Stimulated activated CD4-positive, alpha-beta T cell treated with anti-CD3 and anti-CD28 coated beads, Interleukin-2, amount 100 ng/mL, for 24 hours (primary cell): ENCODE data around the gene RETREG2.

Experiments
- DNase-seq, 2 donors: peaks; one replicate each; pipeline ENCODE4 v3.0.0-alpha.2; 2020

RETREG2 gene

DNA sequence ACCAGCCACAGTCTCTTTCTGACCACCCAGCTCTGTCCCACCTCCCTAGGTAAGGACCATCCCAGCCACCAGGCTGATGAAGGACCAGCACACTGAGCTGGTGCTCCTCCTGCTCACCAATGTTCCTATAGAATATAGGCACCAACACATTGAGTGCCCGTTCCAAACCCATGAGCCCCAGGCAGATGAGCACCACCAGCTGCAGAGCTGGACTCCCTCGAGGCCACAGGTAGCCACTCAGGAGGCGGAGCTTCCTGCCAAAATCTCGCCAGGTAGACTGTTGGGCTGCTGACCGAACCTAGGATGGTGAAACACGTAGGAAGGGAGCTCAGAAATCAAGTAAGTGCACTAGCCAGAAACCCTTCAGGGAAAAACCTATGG, 38.5 kb downstream of the RETREG2 start:
- DNase-seq = no peak

DNA sequence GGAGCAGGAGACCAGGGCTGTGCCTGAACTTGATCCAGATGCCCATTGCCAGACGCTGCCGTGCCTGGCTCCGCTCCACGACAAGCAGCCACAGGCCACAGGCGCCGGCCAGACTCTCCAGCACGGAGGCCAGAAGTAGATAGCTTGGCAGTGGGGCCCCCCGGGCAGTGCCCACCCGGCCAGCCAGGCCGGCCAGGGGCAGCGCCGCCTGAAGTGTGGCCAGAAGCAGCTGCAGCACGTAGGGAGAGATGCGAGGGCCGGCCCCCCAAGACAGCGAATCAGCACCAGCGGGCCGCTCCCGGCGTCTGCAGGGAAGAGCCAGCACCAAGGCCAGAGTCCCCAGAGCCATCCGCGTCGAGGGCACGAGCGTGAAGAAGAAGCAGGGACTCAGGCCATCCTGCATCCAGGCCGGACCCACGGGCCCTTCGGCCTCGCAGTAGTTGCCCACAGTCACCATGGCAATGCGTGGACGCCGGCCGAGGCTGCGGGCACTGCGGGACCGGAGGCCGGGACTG, 40.2 kb downstream of the RETREG2 start:
- DNase-seq = peak; percentile 20 to 35

DNA sequence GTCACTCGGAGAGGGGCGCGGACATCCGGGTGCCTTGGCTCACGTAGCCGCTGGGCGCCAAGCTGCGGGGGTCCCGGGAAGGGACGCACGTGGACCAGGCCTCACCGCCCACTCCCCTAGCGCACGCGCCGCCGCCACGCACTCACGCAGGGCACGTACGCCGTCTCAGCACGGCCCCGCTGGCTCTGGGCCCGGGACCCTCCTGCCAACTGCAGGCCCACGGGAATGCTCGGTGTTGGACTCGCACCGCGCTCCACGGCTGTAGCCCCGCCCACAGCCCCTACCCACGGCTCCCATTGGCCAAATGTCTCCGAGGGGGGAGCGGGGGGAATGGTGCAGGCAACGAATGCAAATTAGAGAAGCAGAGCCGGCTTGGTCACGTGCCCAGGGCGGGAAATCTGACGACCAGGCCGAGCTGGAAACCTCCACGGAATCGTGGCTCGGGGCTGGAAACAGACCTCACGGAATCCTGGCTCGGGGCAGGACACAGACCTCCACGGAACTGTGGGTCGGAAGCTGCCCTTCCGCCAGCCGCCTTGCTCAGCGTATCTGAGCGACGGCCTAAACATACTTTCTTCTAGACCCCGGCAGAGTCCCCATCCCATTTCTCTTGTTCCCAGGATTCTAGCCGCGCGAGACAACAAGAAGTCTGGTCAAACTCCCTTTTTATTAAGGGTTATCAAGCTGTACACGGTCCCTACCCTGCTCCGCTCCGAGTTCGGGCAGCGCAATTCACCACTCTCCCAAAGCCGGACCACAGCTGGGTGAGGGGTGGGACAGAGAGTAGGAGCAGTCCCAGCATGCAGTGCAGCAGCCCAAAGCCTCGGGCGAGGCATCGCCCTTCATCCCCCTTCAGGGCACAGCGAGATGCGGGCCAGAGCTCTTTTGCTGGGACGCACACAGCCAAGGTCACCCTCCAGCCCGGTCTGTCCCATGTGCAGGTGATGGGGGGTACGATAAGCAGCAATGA, 40.9 kb downstream of the RETREG2 start, which contains the start of gene ABCB6:
TSS of gene ABCB6 (minus strand) at position 227 of the 970 bp plus-strand sequence. CDS start 285 bp downstream, outside the sequence.
- peak; percentile 90 to 91 for DNase-seq

DNA sequence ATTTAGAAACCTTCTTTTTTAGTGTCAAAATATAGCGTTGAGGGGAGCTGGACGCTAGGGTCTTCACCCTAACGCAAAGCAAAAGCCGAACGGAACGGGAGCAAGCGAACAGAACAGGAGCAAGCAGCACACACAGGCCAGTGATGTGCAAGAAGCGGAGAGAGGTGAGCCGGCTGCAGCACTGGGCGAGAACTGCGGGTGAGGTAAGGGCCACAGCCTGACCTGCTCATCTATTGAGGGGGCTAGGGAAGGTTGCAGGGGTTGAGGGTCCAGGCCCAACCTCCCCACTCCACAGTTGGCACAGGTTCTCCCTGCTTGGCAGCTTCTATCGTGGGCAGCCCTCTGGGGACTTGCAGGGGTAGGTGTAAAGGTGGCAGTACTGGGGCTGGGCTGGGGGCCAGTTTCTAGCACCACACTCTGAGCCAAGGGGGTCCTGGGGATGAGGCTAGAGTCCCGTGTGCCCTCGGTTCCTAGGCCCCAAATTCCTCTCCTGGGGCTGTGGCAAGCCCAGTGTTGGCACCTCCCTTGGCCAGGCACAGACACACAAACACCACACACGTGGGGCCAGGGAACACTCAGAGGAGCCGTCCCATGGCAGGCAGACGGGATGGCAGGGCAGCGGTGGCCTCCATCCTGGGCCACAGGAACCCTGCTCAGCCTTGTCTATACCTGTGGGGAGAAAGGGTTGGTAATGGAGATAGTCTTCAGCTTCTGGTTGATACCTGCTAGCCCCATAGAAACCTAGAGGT, 41.9 kb downstream of the RETREG2 start:
- DNase-seq = no peak

DNA sequence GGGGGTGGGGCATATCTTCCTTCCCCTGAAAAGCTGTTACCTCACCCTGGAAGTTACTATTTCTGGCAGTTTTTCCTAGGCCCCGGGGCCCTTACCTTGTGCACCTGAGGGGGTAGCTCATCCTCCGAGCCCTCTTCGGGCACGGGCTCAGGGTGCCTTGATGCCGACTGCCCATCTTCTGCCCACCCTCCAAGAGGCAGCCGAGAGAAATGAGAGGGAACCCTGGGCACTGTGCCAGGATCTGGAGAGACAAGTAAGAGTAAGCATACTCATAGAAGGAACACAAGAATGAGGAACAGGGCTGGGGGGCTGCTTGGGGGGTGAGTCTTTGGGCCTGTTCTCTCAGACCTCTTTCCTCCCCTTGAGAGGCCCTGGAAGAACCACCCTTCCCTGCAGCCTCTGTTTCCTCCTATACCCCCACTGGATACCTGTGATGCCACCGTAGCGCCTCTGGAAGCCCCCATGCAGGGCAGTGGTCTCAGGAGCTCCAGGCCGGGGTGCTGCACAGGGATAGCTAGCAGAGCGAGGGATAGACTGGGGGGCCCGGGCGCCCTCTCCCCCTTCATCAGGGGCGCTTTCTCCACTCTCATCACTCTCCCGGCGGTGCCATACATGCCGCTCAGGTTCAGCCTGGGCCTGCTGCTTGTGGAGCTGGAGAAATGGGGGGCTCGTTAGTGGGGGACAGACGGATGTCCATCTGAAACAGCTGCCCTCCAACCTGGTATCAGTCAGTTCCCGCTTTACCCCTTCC, 42.8 kb downstream of the RETREG2 start:
- DNase-seq = no peak

DNA sequence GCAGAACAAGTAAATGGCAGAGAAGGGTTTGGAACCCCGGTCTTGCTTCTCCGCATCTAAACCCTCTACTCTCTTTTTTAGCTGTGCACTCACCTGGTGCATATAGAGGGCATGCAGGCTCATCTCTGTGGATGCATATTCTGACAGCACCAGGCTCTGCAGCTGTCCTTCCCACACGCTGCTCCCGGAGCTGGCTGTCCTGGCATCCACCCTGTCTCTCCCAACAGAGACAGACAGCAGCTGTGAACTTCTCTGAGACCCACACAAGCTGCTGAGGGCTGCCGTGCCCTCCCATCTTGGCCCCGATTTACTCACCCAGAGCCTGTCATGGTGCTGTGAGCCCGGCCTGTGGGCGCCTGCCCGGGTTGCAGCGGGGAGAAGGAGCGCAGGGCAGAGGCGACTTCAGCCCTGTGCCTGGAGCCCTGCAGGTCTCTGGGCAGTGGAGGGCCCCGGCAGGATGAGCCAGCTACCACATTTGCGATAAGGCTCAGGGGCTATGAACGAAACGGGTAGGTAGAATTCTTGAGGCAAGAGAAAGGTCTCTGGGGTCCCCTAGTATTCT, 44.0 kb downstream of the RETREG2 start:
- no peak for DNase-seq

DNA sequence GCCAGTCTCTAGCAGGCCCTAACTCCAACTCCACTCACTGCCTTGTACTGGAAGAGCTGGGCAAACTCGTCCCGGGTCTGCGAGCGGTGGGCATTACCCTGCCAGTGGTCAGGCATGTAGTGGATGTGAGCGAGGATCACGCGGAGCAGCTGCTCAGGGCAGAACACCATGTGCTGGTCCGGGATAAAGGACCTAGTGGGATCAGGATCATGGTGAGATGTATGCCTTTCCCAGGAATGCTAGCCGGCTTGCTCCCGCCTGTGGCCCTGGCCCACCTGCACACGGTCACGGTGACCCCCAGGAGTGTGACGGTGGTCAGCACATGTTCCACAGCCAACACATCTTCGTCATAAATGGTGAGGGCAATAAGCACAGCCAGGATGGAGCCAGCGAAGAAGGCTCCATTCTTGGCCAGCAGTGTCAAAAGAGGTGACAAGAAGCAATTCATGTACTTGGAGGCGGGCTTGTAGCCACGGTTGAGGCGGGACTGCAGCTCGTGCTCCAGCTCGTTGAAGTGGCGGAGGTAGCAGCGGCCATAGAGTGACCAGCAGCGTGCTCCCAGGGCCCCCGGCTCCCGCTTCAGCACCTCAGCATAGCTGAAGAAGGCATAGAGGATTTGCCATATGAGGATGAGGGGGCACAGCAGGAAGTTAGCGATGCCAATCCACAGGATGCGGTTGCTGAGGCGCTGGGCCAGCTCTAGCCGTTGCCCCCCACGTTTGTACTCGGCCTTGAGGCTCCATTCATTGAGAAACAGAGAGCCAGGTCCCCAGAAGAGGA, 45.9 kb downstream of the RETREG2 start:
- no peak for DNase-seq

DNA sequence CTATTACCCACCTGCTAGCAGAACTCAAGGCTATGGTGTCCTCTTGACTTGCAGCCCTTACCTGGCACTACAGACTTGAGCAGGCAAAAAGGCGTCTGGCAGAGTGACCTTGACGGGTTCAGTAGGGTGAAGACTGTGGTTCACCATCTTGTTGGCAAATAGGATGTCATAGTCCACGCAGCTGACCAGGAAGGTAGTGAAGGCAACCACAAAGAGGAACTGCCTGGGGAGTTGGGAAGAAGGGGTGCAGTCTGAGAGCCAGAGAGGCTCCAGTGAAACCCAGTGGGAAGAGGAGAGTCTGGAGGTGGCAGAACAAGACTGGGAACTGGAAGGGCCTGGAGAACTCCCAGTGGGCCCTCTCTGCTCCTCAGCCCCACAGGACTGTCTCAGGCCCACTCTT, 47.3 kb downstream of the RETREG2 start:
- DNase-seq = no peak

DNA sequence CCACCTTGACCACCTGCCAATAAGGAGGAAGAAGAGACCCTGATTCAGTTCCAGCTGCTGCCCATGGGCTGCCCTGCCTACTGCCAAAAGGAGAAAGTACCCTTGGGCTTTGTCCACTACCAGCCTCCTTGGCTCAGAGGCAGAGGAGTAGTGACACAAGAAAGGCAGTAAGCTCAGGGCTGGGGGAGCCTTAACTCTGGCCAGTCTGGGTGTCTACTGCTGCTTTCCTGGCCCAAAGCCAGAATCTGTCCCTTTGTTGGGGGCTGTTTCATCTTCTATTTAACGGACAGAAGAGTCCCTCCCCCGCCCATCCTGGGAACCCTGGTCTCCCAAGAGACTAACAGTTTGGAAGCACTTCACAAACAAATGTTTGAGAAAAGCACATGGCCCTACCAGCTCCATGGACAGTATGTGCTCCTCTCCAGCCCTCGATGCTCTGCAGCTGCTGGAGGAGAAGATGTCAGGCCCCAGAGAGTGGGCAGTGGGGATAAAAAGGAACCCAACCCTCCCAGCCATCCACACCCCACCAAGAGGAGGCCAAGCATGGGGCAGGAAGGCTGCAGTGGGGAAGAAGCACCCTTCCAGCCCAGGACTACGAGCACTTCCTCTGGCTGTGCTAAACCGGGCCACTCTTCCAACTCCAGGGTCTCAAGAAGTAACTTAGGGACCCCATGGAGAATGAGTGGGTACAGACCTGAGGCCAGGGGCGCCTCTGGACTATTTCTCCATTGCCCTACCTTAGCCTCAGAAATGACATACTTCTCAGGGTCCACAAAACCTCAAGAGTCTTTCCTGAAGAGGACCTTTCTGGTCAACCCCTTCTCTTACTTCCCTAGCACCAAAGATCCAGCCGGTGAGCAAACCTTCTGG, 50.2 kb downstream of the RETREG2 start:
- DNase-seq = no peak

DNA sequence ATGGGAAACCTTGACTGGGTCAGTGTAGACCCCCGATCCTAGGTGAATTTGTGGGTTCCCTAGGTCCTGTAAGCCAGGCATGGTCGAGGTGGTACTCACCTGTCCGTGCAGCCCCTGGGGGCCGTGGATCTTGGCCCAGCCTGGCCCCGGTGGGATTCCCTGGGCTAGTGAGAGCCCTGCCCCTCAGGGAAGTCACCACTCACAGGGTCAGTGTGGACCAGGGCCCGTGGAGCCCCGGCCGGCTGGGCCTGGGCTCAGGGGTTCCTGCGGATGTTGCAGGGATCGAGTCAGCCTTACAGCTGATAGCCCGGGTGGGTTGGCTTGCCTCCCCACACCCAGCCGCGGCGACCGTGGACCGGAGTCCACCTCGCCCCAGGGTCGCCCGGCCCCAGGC, 50.8 kb downstream of the RETREG2 start:
- no peak for DNase-seq

DNA sequence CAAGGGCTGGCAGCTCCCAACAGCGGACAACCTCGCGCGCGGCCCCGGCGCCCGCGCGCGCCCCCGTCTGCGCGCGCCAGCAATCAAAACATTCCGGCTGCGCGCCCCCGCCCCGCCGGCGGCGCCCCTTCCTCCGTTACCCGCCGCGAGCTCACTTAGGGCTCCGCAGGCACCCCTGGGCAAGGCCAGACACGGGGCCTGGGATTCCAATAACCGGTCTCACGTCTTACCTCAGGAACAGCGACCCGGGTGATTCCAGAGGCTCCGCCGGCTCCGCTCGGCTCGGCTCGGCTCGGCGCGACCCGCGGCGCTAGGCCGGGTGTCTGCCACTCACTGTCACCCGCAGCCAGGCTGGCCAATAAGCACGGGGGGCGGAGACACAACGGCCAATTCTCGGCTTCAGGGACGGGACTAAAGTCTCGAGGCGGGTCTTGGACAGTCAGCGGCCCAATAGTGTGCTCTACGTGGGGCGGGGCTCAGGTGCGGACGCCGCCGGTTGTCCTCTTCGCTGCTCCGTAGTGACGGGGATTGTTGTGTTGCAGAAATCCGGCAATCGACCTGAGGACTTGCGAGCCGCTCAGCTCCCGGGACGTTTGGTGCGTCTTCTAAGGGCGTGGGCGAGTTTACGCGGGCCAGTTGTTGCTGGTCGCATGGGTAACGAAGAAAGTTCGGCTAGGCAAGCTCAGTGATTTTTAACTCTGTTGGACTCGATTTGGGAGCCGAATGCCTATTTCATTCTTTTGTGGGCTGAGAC, 51.4 kb downstream of the RETREG2 start, which contains the start of the genes ANKZF1 and ATG9A:
TSS of gene ANKZF1 (plus strand) at position 502 of the 754 bp plus-strand sequence. CDS start 452 bp downstream, outside the sequence.
TSS of gene ATG9A (minus strand) at position 332 of the 754 bp plus-strand sequence. CDS start 1,612 bp downstream, outside the sequence.
- DNase-seq = peak; percentile 98

DNA sequence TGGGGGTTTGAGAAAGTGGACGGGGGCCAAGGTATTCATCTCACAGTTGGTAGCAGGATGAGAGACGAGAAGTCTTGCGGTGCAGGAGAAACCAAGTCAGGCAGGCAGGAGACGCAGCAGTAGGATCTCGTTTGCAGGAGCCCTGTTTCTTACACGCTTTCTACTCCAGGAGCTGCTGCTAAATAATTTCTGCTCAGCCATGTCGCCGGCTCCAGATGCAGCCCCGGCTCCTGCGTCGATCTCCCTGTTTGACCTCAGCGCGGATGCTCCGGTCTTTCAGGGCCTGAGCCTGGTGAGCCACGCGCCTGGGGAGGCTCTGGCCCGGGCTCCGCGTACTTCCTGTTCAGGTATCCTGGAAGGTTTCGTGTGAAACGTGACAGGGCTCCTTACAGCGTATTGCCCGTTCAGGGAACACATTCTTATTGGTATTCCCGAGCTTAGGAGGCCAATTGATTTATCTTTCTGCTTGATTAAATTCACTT, 52.0 kb downstream of the RETREG2 start:
- DNase-seq = peak; percentile 56 to 72

DNA sequence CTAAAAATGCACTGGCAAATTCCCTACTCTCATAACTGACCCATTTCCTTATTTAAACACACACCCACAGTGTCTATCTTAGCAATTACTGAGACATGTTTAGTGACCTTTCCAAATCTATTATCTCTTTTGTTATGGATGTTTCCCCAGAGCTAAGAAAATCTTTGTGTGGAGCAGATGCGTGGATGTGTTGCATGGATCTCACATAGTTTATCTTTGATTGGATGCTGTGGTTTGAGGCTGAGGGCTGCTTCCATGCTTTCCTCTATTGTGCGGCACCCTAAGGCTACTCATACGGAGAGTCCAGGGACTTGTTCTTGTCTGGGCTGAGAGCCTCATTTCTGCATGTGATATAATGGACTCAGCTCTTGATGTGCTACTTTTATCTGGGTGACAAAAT, 56.3 kb downstream of the RETREG2 start:
- DNase-seq = no peak
